Measurements from ENCODE around the gene CERS5.

Gene CERS5, protein sequence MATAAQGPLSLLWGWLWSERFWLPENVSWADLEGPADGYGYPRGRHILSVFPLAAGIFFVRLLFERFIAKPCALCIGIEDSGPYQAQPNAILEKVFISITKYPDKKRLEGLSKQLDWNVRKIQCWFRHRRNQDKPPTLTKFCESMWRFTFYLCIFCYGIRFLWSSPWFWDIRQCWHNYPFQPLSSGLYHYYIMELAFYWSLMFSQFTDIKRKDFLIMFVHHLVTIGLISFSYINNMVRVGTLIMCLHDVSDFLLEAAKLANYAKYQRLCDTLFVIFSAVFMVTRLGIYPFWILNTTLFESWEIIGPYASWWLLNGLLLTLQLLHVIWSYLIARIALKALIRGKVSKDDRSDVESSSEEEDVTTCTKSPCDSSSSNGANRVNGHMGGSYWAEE
- 39.1 to 39.5 reads per million in 2 donors for total RNA-seq

- peak; percentile 93 for DNase-seq
Observed at GRCh38 chr12:50167049-50167828, at the start of gene CERS5. Gene CERS5 (minus strand): TSS chr12:50167369. CDS start chr12:50167297, 72 bp downstream.

- no peak for DNase-seq
Observed at GRCh38 chr12:50215033-50215432, 47.9 kb upstream of the CERS5 start.

GRCh38 chr12:50214018-50214417 lies 46.8 kb upstream of the CERS5 start:
- no peak for DNase-seq

GRCh38 chr12:50213439-50213838 lies 46.3 kb upstream of the CERS5 start:
- no peak for DNase-seq

DNA sequence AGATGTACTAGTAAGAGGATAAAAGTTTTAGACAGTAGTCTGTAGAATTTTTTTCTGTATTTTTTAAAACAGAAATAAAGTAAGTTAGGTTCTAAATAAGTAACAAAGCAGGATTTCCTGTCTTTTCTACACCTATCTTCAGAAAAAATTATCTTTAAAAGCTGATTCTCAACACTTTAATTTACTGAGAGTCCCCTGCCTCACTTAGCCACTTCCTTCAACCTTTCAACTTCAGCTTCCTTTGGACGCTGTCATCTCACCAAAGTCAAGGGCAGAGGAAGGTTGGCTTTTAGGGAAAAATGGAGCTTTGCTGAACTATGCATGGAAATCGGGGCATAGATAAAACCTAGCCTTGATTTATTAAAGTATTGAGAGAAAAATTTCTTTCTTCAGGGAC lies 44.9 kb upstream of the CERS5 start:
- DNase-seq = no peak

DNA sequence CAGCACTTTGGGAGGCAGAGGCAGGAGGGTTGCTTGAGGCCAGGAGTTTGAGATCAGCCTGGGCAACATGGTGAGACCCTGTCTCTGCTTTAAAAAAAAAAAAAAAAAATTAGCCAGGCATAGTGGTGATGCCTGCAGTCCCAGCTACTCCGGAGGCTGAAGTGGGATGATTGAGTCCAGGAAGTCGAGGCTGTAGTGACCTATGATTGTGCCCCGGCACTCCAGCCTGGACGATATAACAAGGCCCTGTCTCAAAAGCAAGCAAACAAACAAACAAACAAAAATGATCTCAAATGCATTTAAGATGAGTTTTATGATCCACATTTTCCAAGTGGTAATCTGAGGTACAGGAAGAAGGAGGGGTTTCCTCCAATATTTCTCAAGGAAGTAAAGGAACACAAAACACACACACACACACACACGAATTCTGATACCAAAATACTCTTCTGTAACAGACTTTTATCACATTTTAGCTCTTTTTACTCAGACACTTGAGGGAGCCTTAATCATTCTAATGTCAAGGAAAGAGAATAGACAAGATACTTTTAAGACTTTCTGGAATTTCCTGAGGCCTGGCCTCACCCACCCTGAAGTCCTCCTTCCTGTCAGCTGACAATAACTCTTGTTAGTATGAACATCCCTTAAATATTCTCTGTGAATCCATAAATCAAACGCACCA lies 44.4 kb upstream of the CERS5 start:
- DNase-seq = no peak

DNA sequence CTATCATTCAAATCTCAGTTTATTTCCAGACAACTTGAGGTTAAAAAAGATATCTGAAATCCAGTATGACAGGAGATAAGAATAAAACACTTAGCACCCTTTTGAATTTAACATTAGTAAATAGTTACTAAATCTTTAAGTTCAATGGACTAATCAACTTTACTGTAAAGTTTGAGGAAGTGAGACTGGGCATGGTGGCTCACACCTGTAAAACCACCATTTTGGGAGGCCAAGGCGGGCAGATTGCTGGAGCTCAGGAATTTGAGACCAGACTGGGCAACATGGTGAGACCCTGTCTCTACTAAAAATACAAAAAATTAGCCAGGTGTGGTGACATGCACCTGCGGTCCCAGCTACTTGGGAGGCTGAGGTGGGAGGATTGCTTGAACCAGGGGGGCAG lies 40.3 kb upstream of the CERS5 start:
- DNase-seq = no peak

- DNase-seq = no peak
Observed at GRCh38 chr12:50205648-50206047, 38.5 kb upstream of the CERS5 start.

DNA sequence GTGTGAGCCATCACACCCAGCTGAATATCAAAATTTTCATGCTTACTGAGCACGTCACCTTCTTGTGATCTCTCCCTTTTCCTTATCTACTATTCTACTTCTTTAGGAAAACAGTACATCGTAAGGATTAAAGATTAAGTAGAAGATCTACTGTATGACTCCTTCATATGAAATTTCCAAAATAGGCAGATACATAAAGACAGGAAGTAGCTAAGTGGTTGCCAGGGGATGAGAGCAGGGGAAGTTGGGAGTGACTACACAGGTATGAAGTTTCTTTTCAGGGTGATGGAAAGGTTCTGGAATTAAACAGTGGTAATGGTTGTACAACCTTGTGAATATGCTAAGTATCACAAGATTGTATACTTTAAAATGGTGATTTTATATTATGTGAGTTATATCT lies 36.5 kb upstream of the CERS5 start:
- DNase-seq = no peak

GRCh38 chr12:50201987-50202521 lies 34.9 kb upstream of the CERS5 start:
- DNase-seq = no peak

- no peak for DNase-seq
Observed at GRCh38 chr12:50200552-50201273, 33.5 kb upstream of the CERS5 start.

DNA sequence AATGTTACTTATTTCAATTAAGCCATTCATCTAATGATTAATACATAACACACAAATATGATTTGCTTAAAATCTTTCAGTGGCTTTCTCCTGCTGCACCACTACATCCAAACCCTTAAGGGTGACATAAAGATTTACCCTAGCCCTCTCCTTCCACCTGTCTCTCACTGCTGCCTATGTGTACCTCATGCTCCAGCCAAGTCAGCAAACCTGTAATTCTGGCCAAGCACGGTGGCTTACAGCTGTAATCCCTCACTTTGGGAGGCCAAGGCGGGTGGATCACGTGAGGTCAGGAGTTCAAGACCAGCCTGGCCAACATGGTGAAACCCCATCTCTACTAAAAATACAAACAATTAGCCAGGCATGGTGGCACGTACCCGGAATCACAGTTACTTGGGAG lies 31.7 kb upstream of the CERS5 start:
- DNase-seq = no peak

GRCh38 chr12:50197297-50197727 lies 30.1 kb upstream of the CERS5 start:
- no peak for DNase-seq

GRCh38 chr12:50196537-50196936 lies 29.4 kb upstream of the CERS5 start:
- DNase-seq = no peak

- no peak for DNase-seq
Observed at GRCh38 chr12:50195832-50196231, 28.7 kb upstream of the CERS5 start.

GRCh38 chr12:50192908-50193307 lies 25.7 kb upstream of the CERS5 start:
- DNase-seq = no peak

DNA sequence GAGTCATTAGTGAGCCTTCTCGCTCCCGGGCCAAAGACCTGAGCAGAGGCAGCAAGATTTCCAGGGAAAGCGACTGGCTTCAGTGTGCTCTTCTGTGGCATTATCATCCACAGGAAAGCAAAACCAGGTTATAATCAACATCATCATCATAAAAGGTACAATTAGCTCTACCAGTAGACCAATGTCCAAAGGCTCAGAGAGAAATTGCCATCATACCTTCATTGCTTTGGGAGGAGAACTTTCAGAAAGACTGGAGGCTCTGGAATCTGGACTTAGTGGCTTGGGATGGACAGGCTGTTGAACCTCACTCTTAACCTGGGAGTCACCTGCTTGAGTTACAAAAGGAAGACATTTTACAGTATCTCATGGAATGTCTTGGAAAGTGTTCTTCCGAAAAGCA lies 25.1 kb upstream of the CERS5 start:
- DNase-seq = no peak

GRCh38 chr12:50190859-50191258 lies 23.7 kb upstream of the CERS5 start:
- DNase-seq = no peak

DNA sequence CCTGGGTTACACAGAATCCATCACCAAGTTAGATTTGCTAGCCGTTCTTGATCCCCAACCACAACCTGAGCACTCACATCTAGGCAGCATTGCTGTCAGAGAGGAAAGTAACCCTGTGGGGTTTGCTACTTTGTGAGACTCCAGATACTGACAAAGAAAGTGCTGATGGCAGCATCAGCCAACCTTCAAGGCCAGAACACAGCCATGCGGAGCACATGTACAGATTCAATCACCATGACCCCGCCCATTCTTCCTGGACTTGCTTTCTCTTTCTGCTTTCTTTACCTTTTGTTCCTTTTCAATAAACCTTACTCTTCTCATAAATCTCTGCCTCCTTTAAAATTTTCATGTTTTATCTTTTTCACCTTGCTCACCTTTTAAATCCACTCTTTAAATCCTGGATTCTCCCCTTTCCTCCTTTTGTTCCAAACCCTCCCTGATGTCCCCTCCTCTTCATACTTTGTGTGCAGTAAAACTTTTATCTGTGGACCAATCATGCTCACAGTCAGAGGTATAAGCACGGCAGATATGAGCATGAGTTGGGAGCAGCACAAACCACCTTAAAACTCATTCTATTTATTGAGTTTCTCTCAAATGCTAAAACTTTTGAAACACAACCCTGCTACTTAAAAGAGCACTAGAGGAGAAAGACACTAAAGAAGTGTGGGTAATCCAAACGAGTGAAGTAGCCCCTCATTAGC lies 21.9 kb upstream of the CERS5 start:
- no peak for DNase-seq

DNA sequence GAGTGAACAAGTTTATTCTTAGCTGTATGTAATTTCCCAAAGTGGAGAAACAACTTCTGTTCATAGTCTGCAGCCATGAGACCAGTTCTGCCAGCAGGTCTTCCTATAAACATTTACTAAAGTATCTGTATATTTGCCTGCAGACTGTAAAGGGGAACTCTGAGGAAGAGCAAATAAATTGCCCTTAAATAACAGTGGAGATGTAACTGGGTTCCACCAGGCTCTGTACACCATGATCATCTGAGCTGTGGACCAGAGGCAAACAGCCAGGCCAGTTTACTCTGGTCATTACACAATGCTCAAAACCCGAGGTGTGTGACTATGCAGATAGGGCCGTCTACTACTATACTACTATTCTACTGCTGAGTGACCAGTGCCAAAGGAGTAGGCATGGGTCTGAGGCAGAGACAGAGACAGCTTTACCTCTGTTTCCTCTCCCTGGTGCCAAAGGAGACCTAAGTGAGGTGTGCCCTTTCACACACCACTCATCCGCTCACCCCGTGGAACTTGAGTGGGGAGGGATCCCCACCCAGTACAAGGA lies 21.1 kb upstream of the CERS5 start:
- DNase-seq = no peak

DNA sequence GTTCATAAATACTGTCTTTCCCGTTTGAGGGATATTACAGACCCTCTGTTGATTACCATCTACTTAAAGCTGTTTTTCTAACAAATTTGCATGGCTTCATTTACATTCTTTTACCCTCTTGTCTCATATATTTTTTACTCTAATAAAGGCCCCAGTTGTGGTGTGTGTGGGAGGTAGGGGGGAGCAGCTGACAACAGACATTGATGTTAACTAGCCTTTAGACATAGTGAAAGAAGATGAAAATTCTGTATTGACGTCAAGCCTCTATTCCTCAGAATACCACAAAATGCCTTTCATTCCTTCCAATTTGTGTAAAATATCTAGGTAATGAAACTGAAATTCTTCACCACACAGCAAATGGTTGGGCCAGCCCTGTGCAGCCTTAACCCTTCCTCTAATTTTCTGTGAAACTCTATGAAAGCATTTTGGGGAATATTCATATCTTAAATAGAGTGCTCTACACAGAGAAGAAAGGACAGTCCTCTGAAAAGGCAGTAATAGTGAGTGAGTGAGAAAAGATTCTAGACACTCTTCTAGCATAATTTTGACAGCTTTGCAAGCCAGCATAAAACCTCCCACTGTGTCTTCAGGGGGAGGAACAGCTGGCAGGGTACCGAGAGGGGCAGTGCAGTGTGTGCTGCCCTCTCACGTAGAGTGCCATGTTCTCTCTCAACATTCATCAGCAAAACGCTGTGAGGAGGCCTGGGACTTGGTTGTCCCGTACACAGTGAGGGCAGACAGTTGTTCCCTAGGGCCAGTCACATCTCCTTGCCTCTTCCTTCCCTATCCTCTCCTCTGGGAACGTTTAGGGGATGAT lies 20.1 kb upstream of the CERS5 start:
- no peak for DNase-seq

Data from activated gamma-delta T cell (primary cell).